PC-9 (cell line): ENCODE measurements around the gene BSPH1.

Experiments used
- CTCF ChIP-seq: fragments of 200-600 bp; sonication (generic); conservative IDR thresholded peaks from 2 replicates; pipeline ENCODE4 v1.6.1; 2017; ENCODE audit warnings: mixed run types, antibody characterized with exemption, mild to moderate bottlenecking, moderate library complexity
- EZH2 ChIP-seq: fragments of 200-600 bp; sonication (generic); IDR thresholded peaks from 2 replicates; pipeline ENCODE4 v1.8.0; 2017; ENCODE audit warnings: antibody characterized with exemption, low read depth

GRCh38 chr19:48020686-48021085 is 28.7 kb upstream of the BSPH1 start:
- TF ChIP-seq CTCF (no peak), EZH2 (no peak)
